Hair follicle dermal papilla cell (primary cell): ENCODE data around the gene ARFGAP3. TPM values are rescaled to one million over a fixed set of nuclear protein-coding genes. Genes with fewer than 3 reads are reported as not detected.

Experiments
- small RNA-seq: library from RNA; depleted of rRNA; stranded (forward); fragments of <200 nt; gene quantifications from one replicate; pipeline ENCODE3, GENCODE V24; 2012
- total RNA-seq: library from RNA; depleted of rRNA; stranded (reverse); fragments of >200 nt; gene quantifications from 2 replicates; pipeline ENCODE4 v1.2.3, GENCODE V29; 2012

Gene ARFGAP3, protein sequence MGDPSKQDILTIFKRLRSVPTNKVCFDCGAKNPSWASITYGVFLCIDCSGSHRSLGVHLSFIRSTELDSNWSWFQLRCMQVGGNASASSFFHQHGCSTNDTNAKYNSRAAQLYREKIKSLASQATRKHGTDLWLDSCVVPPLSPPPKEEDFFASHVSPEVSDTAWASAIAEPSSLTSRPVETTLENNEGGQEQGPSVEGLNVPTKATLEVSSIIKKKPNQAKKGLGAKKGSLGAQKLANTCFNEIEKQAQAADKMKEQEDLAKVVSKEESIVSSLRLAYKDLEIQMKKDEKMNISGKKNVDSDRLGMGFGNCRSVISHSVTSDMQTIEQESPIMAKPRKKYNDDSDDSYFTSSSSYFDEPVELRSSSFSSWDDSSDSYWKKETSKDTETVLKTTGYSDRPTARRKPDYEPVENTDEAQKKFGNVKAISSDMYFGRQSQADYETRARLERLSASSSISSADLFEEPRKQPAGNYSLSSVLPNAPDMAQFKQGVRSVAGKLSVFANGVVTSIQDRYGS
- 70.6 and 88.3 TPM in 2 replicates for total RNA-seq

GRCh38 chr22:42856865-42857704 is at the start of gene ARFGAP3:
TSS of gene ARFGAP3 (minus strand) at chr22:42857273. CDS start at chr22:42857182, 91 bp downstream.

Small RNA genes within 50 kb of the gene (small RNA-seq; reads per million reads assigned to genes)
- gene RF00019, result not detected

Other genes starting within 250 kb of the ARFGAP3 start
- 31.0 and 35.7 TPM in 2 replicates for gene POLDIP3, start 242.4 kb downstream of the ARFGAP3 start, total RNA-seq
- 1.1 TPM in 2 replicates for gene ATP5MGL, start 216.7 kb downstream of the ARFGAP3 start, total RNA-seq
- gene CYB5R3, start 207.9 kb downstream of the ARFGAP3 start, total RNA-seq, result 130 and 140 TPM in 2 replicates
- 7.5 and 12.8 TPM in 2 replicates for gene A4GALT, start 136.4 kb downstream of the ARFGAP3 start, total RNA-seq
- 32.3 and 32.8 TPM in 2 replicates for gene PACSIN2, start 157.9 kb upstream of the ARFGAP3 start, total RNA-seq
- gene TTLL1, start 232.1 kb upstream of the ARFGAP3 start, total RNA-seq, result 19.3 and 20.2 TPM in 2 replicates